Fibroblast of lung (primary cell): ENCODE measurements around the gene UBE2E2.

Source experiments
- EZH2 ChIP-seq: IDR thresholded peaks from 2 replicates; pipeline ENCODE4 v1.5.1; 2012; ENCODE audit warnings: low read length, control low read depth, mild to moderate bottlenecking; ENCODE audit errors: missing control alignments
- TF ChIP-seq, protein P1 (sequence below), 2 donors: IDR thresholded peaks in 1 of 2; conservative IDR thresholded peaks in 1 of 2; 1 replicate in 1 of 2; 2 replicates in 1 of 2; pipeline ENCODE4 v1.5.1; 2011 to 2012; ENCODE audit warnings: low read length in 2 of 2, control low read depth in 1 of 2, inconsistent platforms in 1 of 2, low read depth in 1 of 2, mild to moderate bottlenecking in 1 of 2

DNA sequence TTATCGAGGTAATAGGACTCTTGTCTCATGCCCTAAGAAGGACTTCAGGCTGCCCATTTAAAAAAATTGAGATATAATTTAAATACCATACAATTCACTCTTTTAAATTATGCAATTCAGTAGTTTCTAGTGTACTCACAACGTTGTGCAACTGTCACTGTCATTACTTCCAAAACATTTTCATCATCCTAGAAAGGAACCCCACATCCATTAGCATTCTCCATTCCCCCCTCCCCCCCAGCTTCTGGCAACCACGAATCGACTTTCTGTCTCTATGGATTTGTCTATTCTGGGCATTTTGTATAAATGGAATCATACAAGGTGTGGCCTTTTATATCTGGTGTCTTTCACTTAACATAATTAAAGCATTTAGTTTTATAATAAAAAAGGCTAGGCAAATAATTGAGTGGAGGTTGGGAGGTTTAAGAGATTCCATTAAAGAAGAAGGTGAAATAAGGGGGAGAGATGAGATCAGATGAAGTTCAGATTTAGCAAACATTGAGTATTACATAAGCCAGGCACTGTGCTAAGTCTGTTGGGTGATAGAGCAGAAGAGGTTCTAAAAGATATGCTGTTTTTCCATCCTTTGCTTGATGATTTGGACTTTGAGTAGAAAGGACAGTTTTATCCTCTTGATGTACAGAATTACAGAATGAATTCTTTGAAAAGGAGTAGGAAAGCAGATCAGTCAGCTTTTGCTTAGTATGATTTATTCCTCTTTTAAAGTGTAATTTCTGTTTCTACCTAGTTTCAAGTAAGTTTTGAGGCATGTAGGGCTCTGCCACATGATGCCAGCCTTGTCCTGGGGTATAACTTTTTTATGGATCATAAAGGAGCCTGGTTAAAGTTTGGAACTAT lies 36.3 kb downstream of the UBE2E2 start:
- TF ChIP-seq, protein P1, sequence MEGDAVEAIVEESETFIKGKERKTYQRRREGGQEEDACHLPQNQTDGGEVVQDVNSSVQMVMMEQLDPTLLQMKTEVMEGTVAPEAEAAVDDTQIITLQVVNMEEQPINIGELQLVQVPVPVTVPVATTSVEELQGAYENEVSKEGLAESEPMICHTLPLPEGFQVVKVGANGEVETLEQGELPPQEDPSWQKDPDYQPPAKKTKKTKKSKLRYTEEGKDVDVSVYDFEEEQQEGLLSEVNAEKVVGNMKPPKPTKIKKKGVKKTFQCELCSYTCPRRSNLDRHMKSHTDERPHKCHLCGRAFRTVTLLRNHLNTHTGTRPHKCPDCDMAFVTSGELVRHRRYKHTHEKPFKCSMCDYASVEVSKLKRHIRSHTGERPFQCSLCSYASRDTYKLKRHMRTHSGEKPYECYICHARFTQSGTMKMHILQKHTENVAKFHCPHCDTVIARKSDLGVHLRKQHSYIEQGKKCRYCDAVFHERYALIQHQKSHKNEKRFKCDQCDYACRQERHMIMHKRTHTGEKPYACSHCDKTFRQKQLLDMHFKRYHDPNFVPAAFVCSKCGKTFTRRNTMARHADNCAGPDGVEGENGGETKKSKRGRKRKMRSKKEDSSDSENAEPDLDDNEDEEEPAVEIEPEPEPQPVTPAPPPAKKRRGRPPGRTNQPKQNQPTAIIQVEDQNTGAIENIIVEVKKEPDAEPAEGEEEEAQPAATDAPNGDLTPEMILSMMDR (conservative IDR thresholded peaks at IDR 0.05 in 1 of 2, IDR thresholded peaks at IDR 0.05 in 1 of 2; ENCODE audit: low read depth in 1 of 2, low read length in 2 of 2): no peak
- no peak for TF ChIP-seq EZH2
